HG02642 (cell line): ENCODE results near the gene POU6F2.

Experiments
- ATAC-seq: cut with Tn5 transposase; IDR thresholded peaks from one replicate; pipeline ENCODE4 v1.9.1; 2021; ENCODE audit warnings: mild to moderate bottlenecking; ENCODE audit not compliant: unreplicated experiment, poor library complexity

POU6F2 gene

GRCh38 chr7:39414224-39415035 lies 436.7 kb downstream of the POU6F2 start:
- ATAC-seq, result peak; percentile 87

GRCh38 chr7:39415091-39415787 lies 437.5 kb downstream of the POU6F2 start:
- ATAC-seq, result no peak

GRCh38 chr7:39416866-39417265 lies 439.2 kb downstream of the POU6F2 start:
- ATAC-seq, result no peak

DNA sequence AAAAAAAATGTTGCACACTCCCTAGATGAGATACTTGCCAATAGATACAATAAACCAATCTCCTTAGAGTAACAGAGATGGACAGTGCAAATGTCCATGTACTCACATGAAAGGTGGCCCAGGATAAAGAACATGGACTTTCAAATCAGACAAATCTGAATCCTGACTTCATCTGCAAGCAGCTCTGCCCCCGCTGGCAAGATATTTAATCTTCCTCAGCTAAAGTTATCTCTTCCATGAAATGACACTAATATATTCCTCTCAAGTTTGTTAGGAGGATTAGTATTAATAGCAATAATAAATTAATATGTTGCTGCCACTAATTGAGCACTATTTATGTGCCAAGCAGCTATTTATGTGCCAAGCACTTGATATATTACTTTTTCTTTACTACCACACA lies 439.9 kb downstream of the POU6F2 start:
- ATAC-seq, result no peak

DNA sequence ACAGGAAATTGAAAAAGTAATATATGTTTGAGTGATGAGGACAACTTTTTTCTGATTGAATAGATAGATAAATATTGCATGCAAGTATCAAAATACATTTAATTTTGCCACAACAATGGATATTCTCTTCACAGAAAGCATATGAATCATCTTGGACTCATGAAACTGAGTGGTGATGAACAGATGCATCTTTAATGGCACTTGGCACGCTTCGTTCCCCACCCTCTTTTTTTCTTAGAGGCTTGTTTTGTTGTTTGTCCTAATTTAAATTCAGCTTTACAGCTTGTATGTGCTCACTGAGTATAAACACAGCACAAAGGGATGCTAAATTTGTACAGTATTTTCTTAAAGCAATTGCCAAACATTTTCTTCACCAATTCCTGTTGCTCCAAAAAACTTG lies 443.5 kb downstream of the POU6F2 start:
- ATAC-seq, result no peak

GRCh38 chr7:39421661-39422060 lies 444.0 kb downstream of the POU6F2 start:
- ATAC-seq, result no peak

DNA sequence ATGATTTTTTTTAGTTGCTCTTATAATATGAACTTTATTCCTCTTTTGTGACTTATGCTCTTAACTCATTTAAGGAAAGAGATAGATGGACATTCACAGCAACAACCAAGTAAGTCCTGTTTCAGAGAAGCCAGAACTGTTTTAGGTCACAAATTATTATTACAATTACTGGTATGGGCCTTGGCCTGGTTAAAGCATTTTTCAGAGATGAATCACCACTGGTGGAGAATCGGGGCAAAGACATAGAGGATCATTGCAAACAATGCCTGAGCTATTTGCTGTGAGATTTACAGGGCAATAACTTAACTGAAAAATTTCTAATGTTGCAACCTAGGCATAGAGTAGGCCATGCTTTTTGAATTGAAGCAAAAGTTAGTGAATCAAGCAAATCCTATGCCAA lies 450.5 kb downstream of the POU6F2 start:
- no peak for ATAC-seq

DNA sequence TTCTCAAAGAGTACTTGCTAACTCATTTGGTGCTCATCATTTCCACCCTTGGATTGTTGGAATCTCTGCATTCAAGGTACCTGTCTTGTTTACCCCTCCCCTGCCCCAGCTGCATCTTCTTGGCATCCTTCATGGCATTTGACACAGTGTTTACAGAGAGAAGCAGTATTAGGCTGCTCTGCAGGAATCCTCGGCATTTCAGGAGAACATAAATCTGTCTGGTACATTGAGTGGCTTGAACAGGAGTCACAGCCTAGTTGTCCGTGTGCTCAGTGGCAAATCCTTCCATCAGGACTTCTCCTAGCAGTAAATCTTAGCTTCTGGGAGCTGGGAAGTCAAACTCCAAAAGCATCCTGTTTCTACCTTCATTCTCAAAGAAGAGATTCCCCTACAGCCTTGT lies 451.7 kb downstream of the POU6F2 start:
- ATAC-seq, result no peak

DNA sequence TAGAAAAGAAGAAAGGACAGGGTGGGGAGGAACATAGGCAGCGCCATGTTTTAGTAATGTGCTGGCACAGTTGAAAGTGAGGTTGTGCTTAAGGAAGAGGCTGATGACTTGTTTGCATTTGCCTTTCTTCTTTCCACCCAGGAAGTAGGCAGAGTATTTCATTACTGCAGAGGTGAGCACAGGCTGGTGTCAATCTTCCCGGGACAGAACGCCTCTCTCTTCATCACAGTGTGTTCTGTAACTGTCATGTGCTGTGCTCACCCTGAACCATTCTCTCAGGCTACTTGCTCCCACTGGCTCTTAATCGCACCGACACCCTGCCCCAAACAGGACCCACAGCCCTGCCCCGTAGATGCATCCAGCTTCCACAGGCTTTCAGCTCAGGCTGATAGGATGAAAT lies 452.7 kb downstream of the POU6F2 start:
- ATAC-seq, result no peak

DNA sequence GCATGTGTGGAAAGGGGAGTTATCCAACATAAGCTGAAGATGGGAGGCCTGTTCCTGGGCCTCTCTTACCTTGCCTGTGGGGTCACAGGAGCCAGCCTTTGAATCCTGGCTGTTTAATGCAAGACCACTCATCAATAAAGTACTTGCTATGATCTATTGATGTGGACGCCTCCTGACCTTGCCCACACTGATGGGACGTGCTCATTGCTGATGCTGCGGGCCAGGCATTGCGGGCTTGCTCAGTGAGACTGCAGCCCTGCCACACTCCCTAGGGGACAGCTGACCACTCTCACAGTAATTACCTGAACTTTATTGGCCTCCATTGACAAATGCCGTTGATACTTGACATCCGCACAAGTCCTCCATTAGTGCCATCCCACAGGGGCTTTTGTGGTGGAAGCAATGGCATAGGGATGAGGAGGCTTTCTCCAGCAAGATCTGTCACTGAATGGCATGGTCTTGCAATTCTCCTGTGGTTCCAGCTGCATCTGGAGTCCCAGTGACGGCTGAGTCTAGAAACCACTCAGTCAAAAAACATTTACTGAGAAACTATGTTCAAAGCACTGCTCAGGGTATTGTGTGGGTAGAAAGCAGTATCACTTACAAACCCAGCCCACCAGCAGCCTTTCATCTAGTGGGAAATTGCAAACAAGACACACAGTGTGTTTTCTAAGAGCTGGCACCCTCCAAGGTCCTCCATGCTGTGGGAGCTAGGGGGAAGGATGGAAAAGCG lies 453.4 kb downstream of the POU6F2 start:
- ATAC-seq, result no peak

DNA sequence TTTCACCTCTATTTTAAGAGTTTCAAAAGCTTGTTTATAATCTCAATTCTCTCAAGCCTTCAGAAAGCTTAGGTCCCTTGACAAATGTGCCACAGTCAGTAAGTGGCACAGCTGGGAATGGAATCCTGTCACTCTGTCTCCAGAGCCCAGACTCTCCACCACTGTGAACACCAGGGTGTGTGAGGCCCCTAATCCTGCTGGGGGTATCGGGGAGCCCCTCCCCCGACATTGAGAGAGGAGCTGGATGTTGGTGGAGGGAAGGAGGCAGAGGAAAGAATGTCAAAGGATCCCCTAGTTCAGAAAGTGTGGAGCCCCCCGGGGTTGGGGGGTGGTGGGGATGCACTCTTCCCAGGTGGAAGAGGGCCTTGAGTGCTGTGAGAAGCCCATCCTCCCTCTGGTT lies 454.7 kb downstream of the POU6F2 start:
- no peak for ATAC-seq

- no peak for ATAC-seq
Observed at GRCh38 chr7:39432807-39433416, 455.2 kb downstream of the POU6F2 start.

- no peak for ATAC-seq
Observed at GRCh38 chr7:39433550-39433949, 455.8 kb downstream of the POU6F2 start.

GRCh38 chr7:39434012-39434411 lies 456.3 kb downstream of the POU6F2 start:
- ATAC-seq, result no peak

DNA sequence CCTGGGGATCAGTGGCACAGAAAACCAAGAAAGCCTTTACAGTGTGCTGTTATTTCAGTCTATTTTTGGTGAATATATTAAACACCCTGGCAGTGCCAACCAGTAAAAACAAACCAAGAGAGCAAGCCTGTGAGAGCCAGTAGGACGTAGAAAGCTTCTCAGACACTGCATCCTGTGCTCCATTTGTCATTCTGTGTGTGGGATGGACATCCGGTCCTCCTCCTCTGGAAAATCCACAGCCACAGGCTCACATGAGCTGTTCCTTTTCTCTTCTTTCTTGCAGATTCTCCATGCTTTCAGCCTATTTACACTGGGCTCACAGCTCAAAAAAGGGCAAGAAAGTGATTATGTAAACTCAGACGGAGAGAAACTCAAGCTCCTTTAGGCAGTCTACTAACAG lies 468.8 kb downstream of the POU6F2 start:
- no peak for ATAC-seq

DNA sequence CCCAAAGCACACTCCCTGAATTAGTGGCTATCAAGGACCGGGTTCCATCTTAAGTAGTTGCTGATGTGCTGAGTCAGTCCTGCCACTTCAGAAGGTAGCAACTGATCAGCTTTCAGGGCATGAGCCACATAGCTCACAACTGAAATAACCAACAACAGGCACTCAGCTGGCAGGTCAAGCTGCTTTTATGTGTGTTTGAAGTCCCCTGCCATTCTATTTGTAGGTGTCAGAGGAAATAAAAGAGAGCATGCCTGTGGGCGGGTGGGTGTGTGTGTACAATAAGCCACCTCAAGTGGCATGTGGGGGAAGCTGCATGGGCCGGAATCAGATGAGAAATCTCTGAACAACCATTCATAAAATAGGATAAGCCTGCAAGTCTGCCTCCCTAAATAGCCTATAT lies 474.2 kb downstream of the POU6F2 start:
- ATAC-seq, result no peak

- peak; percentile 90 for ATAC-seq
Observed at GRCh38 chr7:39453743-39454355, 476.1 kb downstream of the POU6F2 start.

- no peak for ATAC-seq
Observed at GRCh38 chr7:39458061-39458745, 480.5 kb downstream of the POU6F2 start.

- no peak for ATAC-seq
Observed at GRCh38 chr7:39459636-39460035, 481.9 kb downstream of the POU6F2 start.

DNA sequence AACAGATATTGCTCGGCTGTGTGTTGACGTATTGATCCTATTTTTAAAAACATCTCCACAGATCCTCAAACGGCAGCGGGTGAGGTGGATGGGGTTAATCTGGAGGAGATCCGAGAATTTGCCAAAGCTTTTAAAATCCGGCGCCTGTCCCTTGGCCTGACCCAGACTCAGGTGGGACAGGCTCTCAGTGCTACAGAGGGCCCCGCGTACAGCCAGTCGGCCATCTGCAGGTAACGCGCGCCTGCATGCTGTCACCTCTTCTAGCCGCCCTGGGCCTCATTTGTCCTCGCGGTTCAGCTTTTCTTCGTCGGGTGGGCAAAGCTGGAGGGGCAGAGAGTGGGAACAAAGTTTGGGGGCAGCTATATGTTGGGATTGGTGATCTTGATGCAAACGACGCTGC lies 482.8 kb downstream of the POU6F2 start:
- ATAC-seq, result no peak
